Heart left ventricle (tissue), 13 donors: ENCODE data around the gene JMJD7.

ENCODE experiments used
- CTCF ChIP-seq, 12 donors: fragments of 200-600 bp; sonication (generic) in 4 of 12; IDR thresholded peaks; one replicate each; pipeline versions ENCODE4 v1.5.0 to v1.8.0; 2018 to 2022; ENCODE audit warnings: antibody characterized with exemption in 12 of 12, mild to moderate bottlenecking in 5 of 12
- POLR2A ChIP-seq, 2 donors: fragments of 450-650 bp; IDR thresholded peaks; one replicate each; pipeline ENCODE4 v1.6.1; 2017; ENCODE audit warnings: antibody characterized with exemption in 2 of 2, mild to moderate bottlenecking in 2 of 2, moderate library complexity in 2 of 2
- donor health status: ischemic (EF 13 %, LVEDD 7.1; RV severe dilation, severe dysfunction).
- donor health status: DM: no; HTN: yes; CAD: no.
- donor health status: DM: no; HTN: no; CAD: no.
- donor health status: ischemic (EF 25% LVEDD 6.9; RV normal size, moderate dysfunction).
- donor health status: ischemic (EF 25% LVEDD 5.7; RV mildly dilated, moderate dysfunction).
- donor health status: ischemic (EF 35%, LVEDD 5.7; RV mildly dilated, moderate dysfunction).
- donor health status: nonischemic (EF 11% LVEDD 7.7; RV severe dilation, severe dysfunction).
- donor health status: DM: yes; HTN: yes; CAD: no.
- donor health status: PGD.
- donor health status: ischemic (EF 29% LVEDD 5.4; RV normal size, mild dysfunction).
- donor health status: nonischemic (EF 23%, LVEDD 6.1; RV moderate dilation, normal function).

GRCh38 chr15:41881550-41881919 is 53.6 kb downstream of the JMJD7 start:
- TF ChIP-seq CTCF (IDR thresholded peaks at IDR 0.05) (no peak), POLR2A (IDR thresholded peaks at IDR 0.05) (no peak)
